ENCODE measurements around the gene NRIP1. TPM values are rescaled to one million over a fixed set of nuclear protein-coding genes. Genes with fewer than 3 reads are reported as not detected.

NRIP1 gene
- total RNA-seq, 1 donor from 2014 or later = 81.1 TPM

DNA sequence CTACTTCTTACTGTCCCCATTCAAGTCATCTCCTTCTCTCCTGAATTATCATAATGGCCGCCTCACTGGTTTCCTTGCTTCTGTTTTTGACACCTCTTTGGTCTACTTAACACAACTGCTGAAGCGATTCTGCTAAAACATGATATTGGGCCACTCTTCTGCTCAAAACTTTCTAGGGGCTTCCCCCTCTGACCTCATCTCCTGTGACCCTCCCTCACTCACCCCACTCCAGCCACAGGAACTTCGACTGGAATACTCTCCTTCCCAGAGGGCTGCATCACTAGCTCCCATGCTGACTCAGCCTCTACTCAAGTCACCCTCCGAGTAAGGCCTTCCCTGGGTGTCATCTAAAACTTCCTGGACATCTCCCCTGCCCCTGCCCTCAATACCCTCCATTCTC lies 35.7 kb downstream of the NRIP1 start:
- TF ChIP-seq, protein P1, sequence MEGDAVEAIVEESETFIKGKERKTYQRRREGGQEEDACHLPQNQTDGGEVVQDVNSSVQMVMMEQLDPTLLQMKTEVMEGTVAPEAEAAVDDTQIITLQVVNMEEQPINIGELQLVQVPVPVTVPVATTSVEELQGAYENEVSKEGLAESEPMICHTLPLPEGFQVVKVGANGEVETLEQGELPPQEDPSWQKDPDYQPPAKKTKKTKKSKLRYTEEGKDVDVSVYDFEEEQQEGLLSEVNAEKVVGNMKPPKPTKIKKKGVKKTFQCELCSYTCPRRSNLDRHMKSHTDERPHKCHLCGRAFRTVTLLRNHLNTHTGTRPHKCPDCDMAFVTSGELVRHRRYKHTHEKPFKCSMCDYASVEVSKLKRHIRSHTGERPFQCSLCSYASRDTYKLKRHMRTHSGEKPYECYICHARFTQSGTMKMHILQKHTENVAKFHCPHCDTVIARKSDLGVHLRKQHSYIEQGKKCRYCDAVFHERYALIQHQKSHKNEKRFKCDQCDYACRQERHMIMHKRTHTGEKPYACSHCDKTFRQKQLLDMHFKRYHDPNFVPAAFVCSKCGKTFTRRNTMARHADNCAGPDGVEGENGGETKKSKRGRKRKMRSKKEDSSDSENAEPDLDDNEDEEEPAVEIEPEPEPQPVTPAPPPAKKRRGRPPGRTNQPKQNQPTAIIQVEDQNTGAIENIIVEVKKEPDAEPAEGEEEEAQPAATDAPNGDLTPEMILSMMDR (conservative IDR thresholded peaks at IDR 0.05; ENCODE audit: low read depth, low read length) = no peak
- no peak overlapping the region for H3K4me3 ChIP-seq (ENCODE audit: low read depth, low read length)
- peak; percentile 59 for DNase-seq (ENCODE audit: low read depth)

DNA sequence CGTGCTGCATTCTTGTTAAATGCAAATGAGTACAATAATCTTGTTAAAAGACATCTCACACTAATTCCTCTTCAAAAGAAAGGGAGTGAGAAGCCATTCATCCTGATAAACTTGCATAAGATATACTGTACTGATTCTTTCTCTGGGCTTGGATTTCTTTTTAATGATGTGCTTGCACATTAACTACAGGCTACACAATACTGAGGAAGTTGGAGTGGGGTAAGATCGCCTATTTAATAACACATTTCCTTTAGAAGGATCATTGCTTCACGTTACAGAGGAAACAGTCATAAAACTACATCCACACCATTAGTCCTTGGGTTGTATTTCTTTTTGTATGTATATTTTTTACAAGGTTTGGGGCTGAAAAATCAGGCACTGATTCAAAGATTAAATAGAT lies 36.6 kb downstream of the NRIP1 start:
- H3K4me3 ChIP-seq (ENCODE audit: low read depth, low read length) = no peak overlapping the region
- DNase-seq (ENCODE audit: low read depth) = no peak
- TF ChIP-seq, protein P1 (conservative IDR thresholded peaks at IDR 0.05; ENCODE audit: low read depth, low read length) = no peak

- H3K4me3 ChIP-seq (ENCODE audit: low read depth, low read length) = no peak overlapping the region
- TF ChIP-seq, protein P1 (conservative IDR thresholded peaks at IDR 0.05; ENCODE audit: low read depth, low read length) = no peak
- DNase-seq (ENCODE audit: low read depth) = no peak
Measured at GRCh38 chr21:15027056-15027455, 37.7 kb downstream of the NRIP1 start.

DNA sequence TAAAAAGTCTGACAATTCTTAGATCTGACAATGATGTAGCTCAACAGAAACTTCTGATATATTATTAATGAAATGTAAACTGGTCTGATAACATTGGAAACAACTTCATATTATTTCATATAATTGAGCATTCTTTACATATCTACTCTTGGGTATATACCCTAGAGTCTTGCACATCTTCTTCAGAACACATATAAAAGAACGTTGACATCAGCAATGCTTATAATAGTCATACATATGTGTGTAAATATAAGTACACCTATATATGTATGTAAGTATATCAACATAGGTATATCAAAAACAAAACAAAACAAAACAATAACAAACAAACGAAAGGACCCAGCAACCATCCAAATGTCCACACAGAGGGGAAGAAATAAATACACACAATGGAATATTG lies 38.4 kb downstream of the NRIP1 start:
- H3K4me3 ChIP-seq (ENCODE audit: low read depth, low read length) = no peak overlapping the region
- DNase-seq (ENCODE audit: low read depth) = no peak
- TF ChIP-seq, protein P1 (conservative IDR thresholded peaks at IDR 0.05; ENCODE audit: low read depth, low read length) = no peak

- TF ChIP-seq, protein P1 (conservative IDR thresholded peaks at IDR 0.05; ENCODE audit: low read depth, low read length) = no peak
- no peak for DNase-seq (ENCODE audit: low read depth)
- H3K4me3 ChIP-seq (ENCODE audit: low read depth, low read length) = no peak overlapping the region
Measured at GRCh38 chr21:15023776-15024175, 41.0 kb downstream of the NRIP1 start.

DNA sequence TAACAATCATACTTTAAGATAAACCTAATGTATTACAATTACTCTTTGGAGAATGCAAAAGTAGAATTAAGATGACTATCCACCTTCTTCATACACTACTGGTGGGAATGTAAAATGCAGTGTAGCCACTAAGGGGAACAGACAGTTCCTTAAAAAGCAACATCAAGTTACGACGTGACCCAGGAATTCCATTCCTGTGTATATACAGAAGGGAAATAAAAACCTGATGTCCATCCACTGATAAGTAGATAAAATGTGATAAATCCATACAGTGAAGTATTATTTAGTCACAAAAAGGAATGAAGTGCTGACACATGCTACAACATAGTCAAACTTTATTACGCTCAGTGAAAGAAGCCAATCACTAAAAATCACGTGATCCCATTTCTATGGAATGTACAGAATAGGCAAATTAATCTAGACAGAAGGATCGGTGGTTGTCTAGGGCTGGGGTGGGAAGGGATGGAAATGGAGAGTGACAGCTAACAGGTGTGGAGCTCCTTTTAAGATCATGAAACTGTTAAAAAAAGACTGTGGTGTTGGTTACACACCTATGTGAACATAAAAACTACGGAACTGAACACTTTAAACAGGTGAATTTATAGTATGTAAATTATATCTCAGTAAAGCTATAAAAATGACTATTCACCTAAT lies 42.1 kb downstream of the NRIP1 start:
- DNase-seq (ENCODE audit: low read depth) = no peak
- H3K4me3 ChIP-seq (ENCODE audit: low read depth, low read length) = no peak overlapping the region
- TF ChIP-seq, protein P1 (conservative IDR thresholded peaks at IDR 0.05; ENCODE audit: low read depth, low read length) = no peak

GRCh38 chr21:15020797-15021196 lies 44.0 kb downstream of the NRIP1 start:
- TF ChIP-seq, protein P1 (conservative IDR thresholded peaks at IDR 0.05; ENCODE audit: low read depth, low read length) = no peak
- no peak for DNase-seq (ENCODE audit: low read depth)
- H3K4me3 ChIP-seq (ENCODE audit: low read depth, low read length) = no peak overlapping the region

Data from epithelial cell of proximal tubule (primary cell).